GM18517 (cell line): Measurements from ENCODE around the gene ITGAD.
"Not testable (repeated sequence)": the region's sequence is repeated elsewhere in the genome, so short reads cannot be mapped to it uniquely, and the experiment has no call there.

ENCODE experiments used
- ATAC-seq: cut with Tn5 transposase; IDR thresholded peaks from one replicate; pipeline ENCODE4 v1.9.1; 2021; ENCODE audit warnings: mild to moderate bottlenecking, moderate library complexity; ENCODE audit not compliant: unreplicated experiment

Gene ITGAD

GRCh38 chr16:31429314-31429713, 36.2 kb downstream of the ITGAD start:
- ATAC-seq, result no peak

GRCh38 chr16:31429796-31430195, 36.7 kb downstream of the ITGAD start:
- no peak for ATAC-seq

- ATAC-seq, result no peak
Observed at GRCh38 chr16:31430380-31431052, 37.4 kb downstream of the ITGAD start.

- ATAC-seq, result no peak
Observed at GRCh38 chr16:31435341-31436220, 42.4 kb downstream of the ITGAD start.

- no peak for ATAC-seq
Observed at GRCh38 chr16:31436221-31437045, 43.3 kb downstream of the ITGAD start.

GRCh38 chr16:31438414-31438813, 45.3 kb downstream of the ITGAD start:
- no peak for ATAC-seq

GRCh38 chr16:31439023-31439422, 45.9 kb downstream of the ITGAD start:
- ATAC-seq, result not testable (repeated sequence)

GRCh38 chr16:31439519-31439918, 46.4 kb downstream of the ITGAD start:
- no peak for ATAC-seq

GRCh38 chr16:31440516-31441184, 47.5 kb downstream of the ITGAD start:
- ATAC-seq, result no peak

- ATAC-seq, result no peak
Observed at GRCh38 chr16:31441956-31442355, 48.8 kb downstream of the ITGAD start.

- ATAC-seq, result not testable (repeated sequence)
Observed at GRCh38 chr16:31445931-31446330, 52.8 kb downstream of the ITGAD start.

GRCh38 chr16:31451201-31451600, 58.1 kb downstream of the ITGAD start:
- no peak for ATAC-seq

GRCh38 chr16:31451681-31452351, 58.7 kb downstream of the ITGAD start:
- no peak for ATAC-seq

GRCh38 chr16:31452631-31453106, 59.5 kb downstream of the ITGAD start:
- ATAC-seq, result no peak

- ATAC-seq, result no peak
Observed at GRCh38 chr16:31453255-31454204, 60.4 kb downstream of the ITGAD start.

- no peak for ATAC-seq
Observed at GRCh38 chr16:31455601-31456314, 62.6 kb downstream of the ITGAD start.

GRCh38 chr16:31456988-31457360, 63.8 kb downstream of the ITGAD start:
- ATAC-seq, result no peak

- ATAC-seq, result no peak
Observed at GRCh38 chr16:31458073-31458843, 65.1 kb downstream of the ITGAD start.
